Measurements from ENCODE around the gene MAP3K2.
A peak's percentile ranks its signal among the peaks of the same experiment; 100 is the strongest.
"Not testable (repeated sequence)": the region's sequence is repeated elsewhere in the genome, so short reads cannot be mapped to it uniquely, and the experiment has no call there.

Gene MAP3K2

DNA sequence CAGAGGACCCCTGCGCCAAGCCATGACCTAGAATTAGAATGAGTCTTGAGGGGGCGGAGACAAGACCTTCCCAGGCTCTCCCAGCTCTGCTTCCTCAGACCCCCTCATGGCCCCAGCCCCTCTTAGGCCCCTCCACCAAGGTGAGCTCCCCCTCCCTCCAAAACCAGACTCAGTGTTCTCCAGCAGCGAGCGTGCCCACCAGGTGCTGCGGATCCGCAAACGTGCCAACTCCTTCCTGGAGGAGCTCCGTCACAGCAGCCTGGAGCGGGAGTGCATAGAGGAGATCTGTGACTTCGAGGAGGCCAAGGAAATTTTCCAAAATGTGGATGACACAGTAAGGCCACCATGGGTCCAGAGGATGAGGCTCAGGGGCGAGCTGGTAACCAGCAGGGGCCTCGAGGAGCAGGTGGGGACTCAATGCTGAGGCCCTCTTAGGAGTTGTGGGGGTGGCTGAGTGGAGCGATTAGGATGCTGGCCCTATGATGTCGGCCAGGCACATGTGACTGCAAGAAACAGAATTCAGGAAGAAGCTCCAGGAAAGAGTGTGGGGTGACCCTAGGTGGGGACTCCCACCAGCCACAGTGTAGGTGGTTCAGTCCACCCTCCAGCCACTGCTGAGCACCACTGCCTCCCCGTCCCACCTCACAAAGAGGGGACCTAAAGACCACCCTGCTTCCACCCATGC is 33.5 kb upstream of the MAP3K2 start:
- DNase-seq (ENCODE audit: low spot score), result no peak

DNA sequence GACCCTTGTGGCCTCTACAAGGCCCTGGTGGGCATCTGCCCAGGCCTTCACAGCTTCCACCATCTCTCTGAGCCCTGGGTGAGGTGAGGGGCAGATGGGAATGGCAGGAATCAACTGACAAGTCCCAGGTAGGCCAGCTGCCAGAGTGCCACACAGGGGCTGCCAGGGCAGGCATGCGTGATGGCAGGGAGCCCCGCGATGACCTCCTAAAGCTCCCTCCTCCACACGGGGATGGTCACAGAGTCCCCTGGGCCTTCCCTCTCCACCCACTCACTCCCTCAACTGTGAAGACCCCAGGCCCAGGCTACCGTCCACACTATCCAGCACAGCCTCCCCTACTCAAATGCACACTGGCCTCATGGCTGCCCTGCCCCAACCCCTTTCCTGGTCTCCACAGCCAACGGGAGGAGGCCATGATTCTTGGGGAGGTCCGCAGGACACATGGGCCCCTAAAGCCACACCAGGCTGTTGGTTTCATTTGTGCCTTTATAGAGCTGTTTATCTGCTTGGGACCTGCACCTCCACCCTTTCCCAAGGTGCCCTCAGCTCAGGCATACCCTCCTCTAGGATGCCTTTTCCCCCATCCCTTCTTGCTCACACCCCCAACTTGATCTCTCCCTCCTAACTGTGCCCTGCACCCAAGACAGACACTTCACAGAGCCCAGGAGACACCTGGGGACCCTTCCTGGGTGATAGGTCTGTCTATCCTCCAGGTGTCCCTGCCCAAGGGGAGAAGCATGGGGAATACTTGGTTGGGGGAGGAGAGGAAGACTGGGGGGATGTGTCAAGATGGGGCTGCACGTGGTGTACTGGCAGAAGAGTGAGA is 32.5 kb upstream of the MAP3K2 start:
- no peak for DNase-seq (ENCODE audit: low spot score)

DNA sequence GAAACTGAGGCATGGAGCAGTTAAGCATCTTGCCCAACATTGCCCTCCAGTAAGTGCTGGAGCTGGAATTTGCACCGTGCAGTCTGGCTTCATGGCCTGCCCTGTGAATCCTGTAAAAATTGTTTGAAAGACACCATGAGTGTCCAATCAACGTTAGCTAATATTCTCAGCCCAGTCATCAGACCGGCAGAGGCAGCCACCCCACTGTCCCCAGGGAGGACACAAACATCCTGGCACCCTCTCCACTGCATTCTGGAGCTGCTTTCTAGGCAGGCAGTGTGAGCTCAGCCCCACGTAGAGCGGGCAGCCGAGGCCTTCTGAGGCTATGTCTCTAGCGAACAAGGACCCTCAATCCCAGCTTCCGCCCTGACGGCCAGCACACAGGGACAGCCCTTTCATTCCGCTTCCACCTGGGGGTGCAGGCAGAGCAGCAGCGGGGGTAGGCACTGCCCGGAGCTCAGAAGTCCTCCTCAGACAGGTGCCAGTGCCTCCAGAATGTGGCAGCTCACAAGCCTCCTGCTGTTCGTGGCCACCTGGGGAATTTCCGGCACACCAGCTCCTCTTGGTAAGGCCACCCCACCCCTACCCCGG is 31.8 kb upstream of the MAP3K2 start:
- DNase-seq (ENCODE audit: low spot score), result no peak

DNA sequence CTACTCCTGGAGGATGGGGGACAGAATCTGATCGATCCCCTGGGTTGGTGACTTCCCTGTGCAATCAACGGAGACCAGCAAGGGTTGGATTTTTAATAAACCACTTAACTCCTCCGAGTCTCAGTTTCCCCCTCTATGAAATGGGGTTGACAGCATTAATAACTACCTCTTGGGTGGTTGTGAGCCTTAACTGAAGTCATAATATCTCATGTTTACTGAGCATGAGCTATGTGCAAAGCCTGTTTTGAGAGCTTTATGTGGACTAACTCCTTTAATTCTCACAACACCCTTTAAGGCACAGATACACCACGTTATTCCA is 31.3 kb upstream of the MAP3K2 start:
- DNase-seq (ENCODE audit: low spot score), result no peak

DNA sequence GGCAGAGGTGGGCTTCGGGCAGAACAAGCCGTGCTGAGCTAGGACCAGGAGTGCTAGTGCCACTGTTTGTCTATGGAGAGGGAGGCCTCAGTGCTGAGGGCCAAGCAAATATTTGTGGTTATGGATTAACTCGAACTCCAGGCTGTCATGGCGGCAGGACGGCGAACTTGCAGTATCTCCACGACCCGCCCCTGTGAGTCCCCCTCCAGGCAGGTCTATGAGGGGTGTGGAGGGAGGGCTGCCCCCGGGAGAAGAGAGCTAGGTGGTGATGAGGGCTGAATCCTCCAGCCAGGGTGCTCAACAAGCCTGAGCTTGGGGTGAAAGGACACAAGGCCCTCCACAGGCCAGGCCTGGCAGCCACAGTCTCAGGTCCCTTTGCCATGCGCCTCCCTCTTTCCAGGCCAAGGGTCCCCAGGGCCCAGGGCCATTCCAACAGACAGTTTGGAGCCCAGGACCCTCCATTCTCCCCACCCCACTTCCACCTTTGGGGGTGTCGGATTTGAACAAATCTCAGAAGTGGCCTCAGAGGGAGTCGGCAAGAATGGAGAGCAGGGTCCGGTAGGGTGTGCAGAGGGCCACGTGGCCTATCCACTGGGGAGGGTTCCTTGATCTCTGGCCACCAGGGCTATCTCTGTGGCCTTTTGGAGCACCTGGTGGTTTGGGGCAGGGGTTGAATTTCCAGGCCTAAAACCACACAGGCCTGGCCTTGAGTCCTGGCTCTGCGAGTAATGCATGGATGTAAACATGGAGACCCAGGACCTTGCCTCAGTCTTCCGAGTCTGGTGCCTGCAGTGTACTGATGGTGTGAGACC is 30.7 kb upstream of the MAP3K2 start, which contains the start of gene PROC:
TSS of gene PROC (plus strand) at position 128 of the 812 bp plus-strand sequence. CDS start 1,516 bp downstream, outside the sequence.
- DNase-seq (ENCODE audit: low spot score), result no peak

DNA sequence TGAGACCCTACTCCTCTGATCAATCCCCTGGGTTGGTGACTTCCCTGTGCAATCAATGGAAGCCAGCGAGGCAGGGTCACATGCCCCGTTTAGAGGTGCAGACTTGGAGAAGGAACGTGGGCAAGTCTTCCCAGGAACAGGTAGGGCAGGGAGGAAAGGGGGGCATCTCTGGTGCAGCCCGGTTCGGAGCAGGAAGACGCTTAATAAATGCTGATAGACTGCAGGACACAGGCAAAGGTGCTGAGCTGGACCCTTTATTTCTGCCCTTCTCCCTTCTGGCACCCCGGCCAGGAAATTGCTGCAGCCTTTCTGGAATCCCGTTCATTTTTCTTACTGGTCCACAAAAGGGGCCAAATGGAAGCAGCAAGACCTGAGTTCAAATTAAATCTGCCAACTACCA is 29.6 kb upstream of the MAP3K2 start:
- DNase-seq (ENCODE audit: low spot score), result no peak

DNA sequence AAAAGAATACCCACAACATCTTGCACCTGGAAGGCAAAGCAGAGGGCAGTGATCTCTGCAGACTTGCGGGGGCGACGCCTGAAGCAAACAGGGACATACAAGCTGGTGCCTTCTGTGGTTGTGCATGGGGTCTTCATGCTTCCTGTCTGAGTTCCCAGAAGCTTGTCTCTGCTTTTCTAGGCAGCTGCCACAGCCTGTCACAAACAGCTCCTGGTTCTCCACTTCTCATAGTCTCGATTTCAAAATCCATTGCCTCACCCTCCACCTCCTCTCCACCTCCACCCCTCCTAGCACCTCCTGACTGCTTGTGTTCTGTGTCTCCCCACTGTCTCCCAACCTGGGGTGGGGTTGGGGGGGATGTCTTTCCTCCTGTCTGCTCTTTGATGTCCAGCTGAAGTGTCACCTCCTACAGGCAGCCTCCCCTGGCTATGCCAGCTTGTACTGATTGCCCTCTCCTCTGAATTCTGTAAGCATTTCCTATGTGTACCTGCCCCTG is 28.8 kb upstream of the MAP3K2 start:
- no peak for DNase-seq (ENCODE audit: low spot score)

DNA sequence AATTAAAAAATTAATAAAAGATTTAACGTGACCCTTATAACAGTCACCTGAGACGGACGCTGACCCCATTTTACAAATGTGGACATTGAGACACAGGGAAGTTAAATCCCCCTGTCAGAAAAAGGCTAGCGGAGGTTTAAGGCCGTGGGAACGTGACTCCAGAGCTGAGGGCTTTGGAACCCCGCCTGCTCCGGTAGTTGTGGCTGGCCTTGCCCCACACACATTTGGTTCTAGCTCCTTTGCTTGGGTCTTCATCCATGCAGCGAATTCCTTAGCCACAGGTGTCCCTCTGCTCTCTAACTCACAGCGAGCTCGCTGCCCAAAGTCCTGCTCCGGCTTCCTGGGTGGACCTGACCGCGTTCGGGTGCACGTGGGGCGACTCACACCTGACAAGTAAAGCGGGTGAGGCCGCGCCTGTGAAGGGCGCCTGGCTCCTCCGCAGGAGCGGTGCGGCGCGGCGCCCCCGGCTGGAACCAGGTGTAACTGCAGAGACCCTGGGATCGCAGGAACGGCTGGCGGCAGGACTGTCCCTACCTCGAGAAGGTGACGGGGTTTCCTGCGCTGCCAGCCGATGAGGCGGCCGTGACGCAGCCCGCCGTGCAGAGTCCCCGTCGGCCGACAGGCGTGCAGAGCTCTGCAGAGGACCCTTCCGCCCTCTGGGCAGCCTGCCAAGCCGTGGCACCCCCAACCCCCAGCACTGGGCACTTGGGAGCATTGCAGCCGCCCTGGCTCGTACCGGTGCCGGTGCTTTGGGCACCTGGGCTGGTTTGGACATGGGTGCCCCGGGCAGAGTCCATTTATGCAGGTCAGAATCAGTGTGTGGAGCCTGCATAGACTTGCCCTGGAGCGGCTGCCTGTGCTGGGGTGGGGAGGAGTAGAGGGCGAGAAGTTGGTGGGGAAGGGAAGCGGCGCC is 28.1 kb upstream of the MAP3K2 start:
- peak; percentile 50 for DNase-seq (ENCODE audit: low spot score)

DNA sequence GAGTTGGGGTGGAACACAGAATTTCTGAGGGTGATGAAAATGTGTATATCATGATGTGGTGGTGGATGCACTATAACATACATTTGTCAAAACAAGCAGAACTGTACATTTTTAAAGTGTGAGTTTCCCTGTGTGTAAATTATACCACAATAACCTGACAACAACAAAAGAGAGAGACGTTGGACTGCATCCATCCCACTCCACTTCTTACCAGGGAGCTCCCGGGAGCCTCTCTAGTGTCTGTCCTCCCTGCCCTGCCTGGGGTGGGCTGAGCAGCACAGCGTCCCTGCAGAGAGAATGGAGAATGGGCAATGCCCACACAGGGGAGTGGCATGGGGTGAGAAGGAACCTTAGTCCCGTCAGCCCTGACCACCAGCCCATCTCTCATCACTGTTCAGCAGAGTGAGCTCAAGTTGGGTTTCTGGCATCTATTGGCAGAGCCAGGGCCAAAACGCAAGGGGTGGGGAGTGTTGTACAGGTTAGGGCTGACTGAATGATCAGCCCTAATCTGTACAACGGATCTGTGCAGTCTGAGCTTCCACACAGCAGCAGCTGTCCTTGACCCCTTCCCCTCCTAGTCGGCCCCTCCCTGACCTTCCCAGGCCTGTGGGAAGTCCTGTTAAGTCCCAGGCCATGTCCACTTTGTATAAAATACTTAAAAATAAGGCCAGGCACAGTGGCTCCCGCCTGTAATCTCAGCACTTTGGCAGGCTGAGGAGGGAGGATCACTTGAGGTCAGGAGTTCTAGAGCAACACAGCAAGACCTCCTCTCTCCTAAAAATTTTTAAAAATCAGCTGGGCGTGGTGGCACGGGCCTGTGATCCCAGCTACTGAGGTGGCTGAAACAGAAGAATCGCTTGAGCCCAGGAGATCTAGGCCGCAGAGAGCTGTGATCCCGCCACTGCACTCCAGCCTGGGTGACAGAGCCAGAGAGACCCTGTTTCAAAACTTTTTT is 27.1 kb upstream of the MAP3K2 start:
- DNase-seq (ENCODE audit: low spot score), result no peak

DNA sequence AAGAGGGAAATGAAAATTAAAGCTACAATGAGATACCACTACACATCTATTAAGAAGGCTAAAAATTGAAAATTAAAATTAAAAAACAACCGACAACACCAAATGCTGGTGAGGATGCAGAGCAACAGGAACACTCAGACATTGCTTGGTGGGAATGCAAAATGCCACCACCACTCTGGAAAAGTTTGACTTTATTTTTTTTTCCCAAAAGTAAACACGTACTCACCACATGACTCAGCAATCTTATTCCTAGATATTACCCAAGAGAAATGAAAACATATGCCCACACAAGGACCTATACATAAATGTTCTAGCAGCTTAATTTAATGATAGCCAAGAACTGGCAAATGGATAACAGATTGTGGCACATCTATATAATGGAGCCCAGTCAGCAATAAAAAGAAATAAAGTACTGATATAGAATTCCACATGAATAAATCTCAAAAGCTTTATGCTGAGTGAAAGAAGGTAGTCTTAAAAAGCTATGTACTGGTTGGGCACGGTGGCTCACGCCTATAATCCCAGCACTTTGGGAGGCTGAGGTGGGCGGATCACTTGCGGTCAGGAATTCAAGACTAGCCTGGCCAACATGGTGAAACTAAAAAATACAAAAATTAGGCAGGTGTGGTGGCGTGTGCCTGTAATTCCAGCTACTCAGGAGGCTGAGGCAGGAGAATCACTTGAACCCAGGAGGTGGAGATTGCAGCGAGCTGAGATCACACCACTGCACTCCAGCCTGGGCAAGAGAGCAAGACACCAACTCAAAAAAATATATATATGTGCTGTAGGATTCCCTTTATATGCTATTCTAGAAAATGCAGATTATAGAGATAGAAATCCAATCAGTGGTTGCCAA is 26.2 kb upstream of the MAP3K2 start:
- peak; percentile 43 for DNase-seq (ENCODE audit: low spot score)

DNA sequence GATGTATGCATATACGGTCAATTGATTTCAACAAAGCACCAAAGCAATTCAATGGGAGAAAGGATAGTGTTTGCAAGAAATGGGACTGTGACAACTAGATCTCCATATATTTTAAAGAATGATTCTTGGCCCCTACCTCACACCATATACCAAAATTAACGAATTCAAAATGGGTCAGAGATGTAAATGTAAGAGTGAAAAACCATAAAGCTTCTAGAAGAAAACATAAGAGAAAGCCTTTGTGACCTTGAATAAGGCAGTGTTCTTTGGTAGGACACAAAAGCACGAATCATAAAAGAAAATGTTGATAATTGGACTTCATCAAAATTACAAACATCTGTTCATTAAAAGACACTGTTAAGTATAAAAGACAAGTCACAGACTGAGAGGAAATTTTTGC is 25.4 kb upstream of the MAP3K2 start:
- no peak for DNase-seq (ENCODE audit: low spot score)

DNA sequence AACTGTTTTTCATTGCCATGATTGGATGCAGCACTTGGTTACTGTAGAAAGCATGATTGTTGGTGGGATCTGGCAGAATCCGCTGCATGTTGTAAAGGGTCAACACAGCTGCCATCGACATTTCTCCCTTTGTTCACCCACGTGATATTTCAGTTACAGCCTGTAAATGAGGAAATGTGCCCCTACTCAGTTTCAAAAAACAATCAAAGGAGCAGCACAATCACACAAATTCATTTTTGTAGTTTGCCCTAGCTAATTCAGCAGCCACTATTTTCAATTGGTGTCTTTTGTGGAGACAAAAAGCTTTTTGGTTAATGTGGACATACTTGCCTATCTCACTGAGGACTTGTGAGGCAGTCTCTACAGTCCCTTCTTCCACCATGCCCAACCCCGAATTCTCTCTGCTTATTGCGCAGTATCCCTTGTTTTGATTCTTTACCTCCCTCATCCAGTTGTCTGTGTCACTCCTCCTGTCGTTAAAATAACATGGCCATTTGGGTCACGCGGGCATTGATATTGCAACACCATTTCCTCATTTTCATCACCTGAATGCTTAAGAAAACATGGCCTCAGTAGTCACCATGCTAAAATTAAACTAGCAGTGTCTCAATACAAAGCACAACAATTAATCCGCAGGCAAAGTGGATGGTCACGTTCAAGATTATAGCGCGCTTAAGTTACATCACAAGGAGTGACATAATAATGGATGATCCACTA is 24.0 kb upstream of the MAP3K2 start:
- DNase-seq (ENCODE audit: low spot score), result no peak

DNA sequence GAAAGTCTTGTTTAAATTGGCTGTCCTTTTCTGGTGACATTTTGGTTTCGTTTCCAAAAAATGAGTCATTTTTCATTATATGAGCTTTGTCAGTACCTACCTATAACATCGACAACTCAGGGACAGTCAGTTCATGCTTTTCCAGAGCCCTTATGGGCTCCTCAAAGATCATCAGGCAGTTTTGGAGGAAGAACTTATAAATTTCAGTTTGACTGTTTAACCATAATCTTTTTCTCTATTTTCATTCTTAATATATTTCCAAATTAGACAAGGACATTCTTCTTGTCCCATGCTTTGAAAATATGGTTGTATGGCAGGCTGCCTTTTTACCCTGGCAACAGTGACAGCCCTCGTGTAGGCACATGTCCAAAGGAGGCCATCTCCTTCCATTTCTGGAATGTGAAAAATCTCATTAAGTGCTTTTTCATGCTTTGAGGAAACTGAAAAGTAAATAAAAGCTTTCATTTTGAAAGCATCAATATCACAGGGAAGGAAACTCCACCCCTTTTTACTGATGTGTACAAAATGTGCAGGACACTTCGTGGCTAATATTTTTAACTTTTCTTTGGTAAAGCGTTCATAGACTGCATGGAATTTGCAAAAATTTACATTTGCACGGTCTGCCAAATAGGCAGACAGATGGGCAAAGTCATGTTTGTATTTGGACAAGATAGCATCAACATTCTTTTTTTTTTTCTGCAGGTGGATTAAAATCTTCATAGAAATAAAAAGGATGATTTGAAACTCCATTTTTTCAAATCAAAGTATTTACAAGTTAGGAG is 23.3 kb upstream of the MAP3K2 start:
- peak; percentile 62 for DNase-seq (ENCODE audit: low spot score)

DNA sequence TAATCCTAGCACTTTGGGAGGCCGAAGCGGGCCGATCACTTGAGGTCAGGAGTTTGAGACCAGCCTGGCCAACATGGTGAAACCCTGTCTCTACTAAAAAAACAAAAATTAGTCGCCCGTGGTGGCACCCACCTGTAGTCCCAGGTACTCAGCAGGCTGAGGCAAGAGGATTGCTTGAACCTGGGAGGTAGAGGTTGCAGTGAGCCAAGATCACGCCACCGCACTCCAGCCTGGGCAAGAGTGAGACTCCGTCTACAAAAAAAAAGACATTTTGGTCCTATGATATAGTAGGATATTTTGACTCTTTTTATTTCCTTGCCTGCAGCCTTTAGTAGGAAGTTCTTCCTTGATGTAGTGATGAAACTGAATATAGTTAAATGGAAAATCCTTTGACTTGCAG is 21.9 kb upstream of the MAP3K2 start:
- not testable (repeated sequence) for DNase-seq (ENCODE audit: low spot score)

DNA sequence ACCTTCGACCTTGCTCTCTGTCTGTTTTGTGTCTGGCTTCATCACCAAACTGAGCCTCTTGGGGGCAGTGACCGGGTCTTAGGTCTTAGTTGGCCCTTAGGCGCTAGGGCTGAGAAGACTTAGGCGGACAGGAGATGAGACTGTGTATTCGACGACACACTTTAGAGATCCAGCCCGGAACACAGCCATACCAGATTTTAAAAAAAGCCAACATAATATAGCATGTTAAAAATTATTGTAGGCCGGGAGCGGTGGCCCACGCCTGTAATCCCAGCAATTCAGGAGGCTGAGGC is 21.0 kb upstream of the MAP3K2 start:
- DNase-seq (ENCODE audit: low spot score), result no peak

DNA sequence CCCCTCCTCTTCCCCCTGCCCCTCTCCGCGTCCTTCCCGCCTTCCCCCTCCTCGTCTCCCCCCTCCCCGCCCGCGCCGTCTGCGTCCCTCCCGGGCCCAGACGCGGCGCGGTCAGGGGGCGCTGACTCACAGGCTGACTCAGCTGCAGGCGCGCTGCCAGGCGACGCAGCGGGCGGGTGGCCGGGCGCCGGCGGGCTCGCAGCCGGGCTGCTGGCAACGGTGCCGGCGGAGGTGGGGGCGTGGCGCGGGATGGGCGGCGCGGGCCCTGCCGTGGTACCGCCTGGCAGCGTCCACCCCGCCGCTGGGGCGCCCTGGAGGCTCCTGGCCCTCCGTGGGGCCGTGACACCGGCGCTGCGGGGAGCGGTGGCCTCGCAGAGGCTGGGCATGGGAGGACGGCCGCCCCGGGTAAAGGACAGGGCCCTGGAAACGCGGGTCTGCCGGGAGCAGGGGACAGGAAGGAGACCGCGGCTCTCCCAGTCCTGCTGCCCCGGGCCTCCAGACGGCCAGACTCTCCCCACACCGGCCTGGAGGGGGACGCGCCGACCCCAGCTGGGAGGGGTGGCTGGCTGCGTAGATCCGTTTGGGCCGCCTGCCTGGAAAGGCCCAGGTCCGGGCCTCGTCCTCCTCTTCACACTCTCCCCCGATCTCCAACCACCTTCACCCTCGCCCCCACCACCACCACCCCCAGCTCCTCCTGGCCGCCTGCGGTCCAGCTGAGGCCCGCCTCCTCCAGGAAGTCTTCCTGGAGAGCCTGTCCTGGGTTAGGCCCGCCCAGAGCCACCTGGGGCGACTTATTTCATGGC is 20.4 kb upstream of the MAP3K2 start:
- peak; percentile 94 for DNase-seq (ENCODE audit: low spot score)

DNA sequence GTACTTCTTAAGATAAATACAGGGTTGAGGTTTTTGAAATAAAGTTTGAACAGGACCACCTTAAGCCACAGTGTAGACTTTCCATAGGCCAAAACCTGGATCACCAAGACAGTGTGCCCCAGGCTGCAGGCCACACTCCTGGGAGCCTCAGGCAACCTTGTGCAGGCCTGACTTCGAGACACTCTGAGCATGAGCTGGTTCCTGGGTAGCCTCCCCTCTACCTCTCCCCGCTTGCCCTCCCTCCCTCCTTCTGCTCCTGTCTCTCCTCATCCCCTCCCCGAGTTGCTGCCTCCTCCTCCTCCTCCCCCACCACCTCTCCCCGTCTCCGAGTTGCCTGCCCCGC is 19.9 kb upstream of the MAP3K2 start:
- DNase-seq (ENCODE audit: low spot score), result no peak
